NCI-H2171 (cell line): ENCODE data around the gene NUP88.

Experiments used
- DNase-seq: peaks from one replicate; lab custom pipeline; 2025; lab: John Stamatoyannopoulos, UW

NUP88 gene

GRCh38 chr17:5355421-5356129 lies 63.9 kb downstream of the NUP88 start:
- DNase-seq = no peak

GRCh38 chr17:5354886-5355415 lies 64.5 kb downstream of the NUP88 start:
- no peak for DNase-seq

- no peak for DNase-seq
Observed at GRCh38 chr17:5354310-5354709, 65.2 kb downstream of the NUP88 start.

- no peak for DNase-seq
Observed at GRCh38 chr17:5352681-5353289, 66.7 kb downstream of the NUP88 start.

GRCh38 chr17:5344914-5345313 lies 74.5 kb downstream of the NUP88 start:
- DNase-seq = no peak
